ENCODE results near the gene DST. TPM values are rescaled to one million over a fixed set of nuclear protein-coding genes. Genes with fewer than 3 reads are reported as not detected.

Gene DST
- total RNA-seq, 2 experiments from 2014 or later = 3.1 to 4.4 TPM

DNA sequence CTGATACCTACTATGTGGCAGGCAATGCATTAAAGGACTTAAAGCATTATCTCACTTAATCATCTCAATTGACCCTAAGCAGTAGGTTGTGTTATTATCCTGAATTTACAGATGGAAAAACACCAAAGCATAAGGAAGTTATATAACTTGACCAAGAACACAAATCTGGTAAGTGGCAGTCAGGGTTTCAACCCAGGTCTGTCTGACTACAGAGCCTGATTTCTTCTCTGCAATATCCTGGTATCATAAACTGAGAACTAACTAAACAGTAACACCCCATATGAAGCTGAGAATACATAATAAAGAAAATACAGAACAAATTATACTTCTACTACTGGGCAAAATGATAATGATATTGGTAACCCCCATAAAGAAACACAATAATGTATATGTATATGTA lies 13.8 kb upstream of the DST start:
- DNase-seq = no peak
- POLR2A ChIA-PET = no interaction called here
- Mint-ChIP-seq H3K9me3 (no peaks in the 10 kb centered on the region), H3K4me3 (no peak overlapping the region), H3K27me3 (peaks cover 2% of the 10 kb centered on the region), H3K4me1 (peaks cover 11% of the 10 kb centered on the region), H3K27ac (no peak overlapping the region), H3K36me3 (ENCODE audit: low read depth) (no peaks in the 10 kb centered on the region)
- CTCF ChIA-PET = no interaction called here

DNA sequence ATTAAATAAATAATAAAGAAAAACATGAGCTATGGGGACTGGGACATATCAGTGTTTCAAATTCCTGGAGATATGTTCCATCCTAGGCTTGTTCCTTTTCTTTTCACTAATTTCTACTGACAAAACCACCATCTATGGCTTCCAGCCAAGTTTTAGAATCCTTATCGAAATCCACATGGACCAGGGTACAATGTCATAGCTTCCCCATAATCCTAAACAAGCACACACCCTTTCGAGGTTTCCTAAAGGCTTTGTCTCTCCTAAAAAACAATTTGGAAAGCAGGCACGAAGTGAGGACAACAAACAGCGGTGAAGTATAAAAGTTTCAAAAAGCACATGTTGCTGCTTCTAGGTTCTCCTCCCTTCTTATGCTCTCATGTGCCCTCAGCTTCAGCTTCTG lies 13.3 kb upstream of the DST start:
- DNase-seq = no peak
- H3K27me3 Mint-ChIP-seq = peaks cover 2% of the 10 kb centered on the region
- H3K36me3 Mint-ChIP-seq (ENCODE audit: low read depth) = no peaks in the 10 kb centered on the region
- no peaks in the 10 kb centered on the region for H3K9me3 Mint-ChIP-seq
- no peak overlapping the region for H3K27ac Mint-ChIP-seq
- no peak overlapping the region for H3K4me3 Mint-ChIP-seq
- ChIA-PET POLR2A (no interaction called here), CTCF (interaction anchor here (1.7 kb wide), 1 partner anchor 195 kb away, joined by 4 read pairs; no protein-coding TSS in a partner anchor)
- peaks cover 11% of the 10 kb centered on the region for H3K4me1 Mint-ChIP-seq

DNA sequence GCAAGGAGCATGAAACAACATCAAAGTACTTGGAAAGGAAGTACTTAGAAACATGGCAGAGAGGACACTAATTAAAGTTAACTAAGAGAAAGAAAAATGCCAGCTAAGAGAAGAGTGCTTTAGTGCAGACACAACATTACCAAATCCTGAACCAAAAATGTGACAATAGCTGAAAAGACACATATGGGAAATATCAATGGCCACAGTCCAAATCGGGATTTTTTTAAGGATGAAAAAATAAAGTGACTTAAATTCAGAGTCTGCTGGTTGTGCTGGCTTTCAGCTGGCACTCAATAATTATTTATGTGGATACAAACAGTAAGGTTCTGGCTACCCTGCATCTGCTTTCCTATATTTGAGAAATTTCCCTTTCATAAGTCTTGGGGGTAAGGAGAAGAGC lies 12.6 kb upstream of the DST start:
- Mint-ChIP-seq H3K27ac (no peak overlapping the region), H3K36me3 (ENCODE audit: low read depth) (no peaks in the 10 kb centered on the region), H3K4me3 (no peak overlapping the region), H3K9me3 (no peaks in the 10 kb centered on the region), H3K4me1 (peaks cover 9% of the 10 kb centered on the region), H3K27me3 (peaks cover 2% of the 10 kb centered on the region)
- CTCF ChIA-PET = interaction anchor here (1.7 kb wide), 1 partner anchor 196 kb away, joined by 4 read pairs; no protein-coding TSS in a partner anchor
- no peak for DNase-seq
- POLR2A ChIA-PET = no interaction called here

DNA sequence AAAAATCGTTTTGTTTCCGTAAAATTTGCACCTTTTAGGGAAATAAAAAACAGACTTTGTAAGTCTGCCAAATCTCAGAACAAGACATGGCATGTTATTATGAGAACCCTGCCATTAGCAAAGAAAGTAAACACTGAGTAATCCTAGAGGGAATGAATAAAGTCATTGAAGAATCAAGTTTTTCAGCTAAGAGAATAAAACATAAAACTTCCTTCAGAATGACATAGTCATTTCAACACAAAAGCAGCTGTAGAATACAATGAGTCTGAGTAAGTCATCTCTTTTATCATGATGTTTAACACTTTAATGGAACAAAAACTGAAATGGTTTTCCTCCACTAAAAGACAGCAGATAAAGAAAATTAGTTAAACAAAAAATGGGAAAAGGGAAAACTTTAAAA lies 10.3 kb upstream of the DST start:
- H3K4me1 Mint-ChIP-seq = no peaks in the 10 kb centered on the region
- POLR2A ChIA-PET = no interaction called here
- no peak overlapping the region for H3K4me3 Mint-ChIP-seq
- CTCF ChIA-PET = no interaction called here
- H3K27ac Mint-ChIP-seq = no peak overlapping the region
- H3K27me3 Mint-ChIP-seq = peaks cover 2% of the 10 kb centered on the region
- no peaks in the 10 kb centered on the region for H3K36me3 Mint-ChIP-seq (ENCODE audit: low read depth)
- no peak for DNase-seq
- H3K9me3 Mint-ChIP-seq = no peaks in the 10 kb centered on the region

DNA sequence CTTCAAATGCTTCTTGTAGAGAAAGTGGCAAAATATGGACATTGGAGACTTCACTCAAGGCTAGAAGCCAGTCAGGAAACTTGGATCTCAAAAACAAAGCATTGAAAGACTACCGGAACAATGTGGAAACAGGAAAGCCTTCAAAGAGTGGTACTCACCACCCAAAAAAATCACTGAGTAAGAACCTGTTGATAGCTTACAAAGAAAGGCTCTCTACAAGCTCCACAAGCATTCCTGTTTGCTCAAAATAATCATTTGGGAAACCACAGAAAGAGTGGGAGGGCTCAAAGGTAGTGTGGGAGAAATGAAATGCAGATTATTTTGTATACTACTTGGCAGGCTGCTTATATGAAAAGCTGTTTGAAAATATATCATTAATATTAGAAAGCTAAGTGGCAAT lies 9.5 kb upstream of the DST start:
- Mint-ChIP-seq H3K4me3 (no peak overlapping the region), H3K9me3 (no peaks in the 10 kb centered on the region), H3K27ac (no peak overlapping the region), H3K4me1 (no peaks in the 10 kb centered on the region), H3K27me3 (peaks cover 2% of the 10 kb centered on the region), H3K36me3 (ENCODE audit: low read depth) (no peaks in the 10 kb centered on the region)
- POLR2A ChIA-PET = no interaction called here
- CTCF ChIA-PET = no interaction called here
- DNase-seq = no peak

DNA sequence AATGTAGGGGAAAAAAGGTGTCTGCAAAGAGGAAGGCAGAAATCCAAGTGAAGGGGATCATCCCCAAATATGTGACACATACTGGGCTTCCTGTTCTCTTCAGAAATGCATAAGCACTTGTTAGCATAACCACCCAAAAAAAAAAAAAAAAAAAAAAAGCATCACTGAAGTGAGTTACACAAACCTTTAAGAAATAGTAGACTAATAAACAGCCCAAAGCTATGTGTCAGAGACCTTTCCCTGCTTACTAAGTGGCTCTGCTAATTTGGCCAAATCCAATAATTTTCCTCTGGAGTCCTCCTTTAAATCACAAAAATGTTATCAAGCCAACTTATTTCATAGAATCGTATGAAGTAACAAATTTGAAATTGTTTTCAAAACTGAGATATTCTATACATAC lies 7.5 kb upstream of the DST start:
- H3K36me3 Mint-ChIP-seq (ENCODE audit: low read depth) = no peaks in the 10 kb centered on the region
- no peaks in the 10 kb centered on the region for H3K4me1 Mint-ChIP-seq
- DNase-seq = no peak
- no peak overlapping the region for H3K4me3 Mint-ChIP-seq
- H3K27me3 Mint-ChIP-seq = peaks cover 2% of the 10 kb centered on the region
- no peaks in the 10 kb centered on the region for H3K9me3 Mint-ChIP-seq
- CTCF ChIA-PET = interaction anchor here (0.6 kb wide), 1 partner anchor 15 kb away, joined by 3 read pairs; no protein-coding TSS in a partner anchor
- H3K27ac Mint-ChIP-seq = no peak overlapping the region
- POLR2A ChIA-PET = no interaction called here

DNA sequence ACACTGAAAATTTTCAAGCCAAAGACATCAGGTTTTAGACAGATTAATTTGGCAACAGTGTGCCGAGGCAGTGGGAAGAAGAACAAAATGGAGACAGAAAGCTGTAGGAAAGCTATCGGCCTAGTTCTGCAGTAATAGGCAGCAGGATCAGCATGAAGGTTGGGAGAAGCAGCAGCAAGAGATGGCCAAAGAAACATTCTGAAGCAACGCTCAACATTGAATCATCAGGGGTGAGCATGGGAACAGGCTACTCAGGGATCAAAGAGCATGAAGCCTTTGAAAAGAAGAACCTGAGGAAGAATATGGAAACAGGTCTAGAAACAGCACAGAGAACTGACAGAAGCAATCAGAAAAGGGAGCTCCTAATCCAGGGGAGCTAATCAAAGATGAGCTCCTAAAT lies 7.1 kb upstream of the DST start:
- POLR2A ChIA-PET = no interaction called here
- no peaks in the 10 kb centered on the region for H3K9me3 Mint-ChIP-seq
- CTCF ChIA-PET = interaction anchor here (0.6 kb wide), 1 partner anchor 16 kb away, joined by 3 read pairs; no protein-coding TSS in a partner anchor
- H3K27ac Mint-ChIP-seq = no peak overlapping the region
- no peak for DNase-seq
- H3K4me3 Mint-ChIP-seq = no peak overlapping the region
- no peaks in the 10 kb centered on the region for H3K36me3 Mint-ChIP-seq (ENCODE audit: low read depth)
- peaks cover 2% of the 10 kb centered on the region for H3K27me3 Mint-ChIP-seq
- H3K4me1 Mint-ChIP-seq = no peaks in the 10 kb centered on the region

DNA sequence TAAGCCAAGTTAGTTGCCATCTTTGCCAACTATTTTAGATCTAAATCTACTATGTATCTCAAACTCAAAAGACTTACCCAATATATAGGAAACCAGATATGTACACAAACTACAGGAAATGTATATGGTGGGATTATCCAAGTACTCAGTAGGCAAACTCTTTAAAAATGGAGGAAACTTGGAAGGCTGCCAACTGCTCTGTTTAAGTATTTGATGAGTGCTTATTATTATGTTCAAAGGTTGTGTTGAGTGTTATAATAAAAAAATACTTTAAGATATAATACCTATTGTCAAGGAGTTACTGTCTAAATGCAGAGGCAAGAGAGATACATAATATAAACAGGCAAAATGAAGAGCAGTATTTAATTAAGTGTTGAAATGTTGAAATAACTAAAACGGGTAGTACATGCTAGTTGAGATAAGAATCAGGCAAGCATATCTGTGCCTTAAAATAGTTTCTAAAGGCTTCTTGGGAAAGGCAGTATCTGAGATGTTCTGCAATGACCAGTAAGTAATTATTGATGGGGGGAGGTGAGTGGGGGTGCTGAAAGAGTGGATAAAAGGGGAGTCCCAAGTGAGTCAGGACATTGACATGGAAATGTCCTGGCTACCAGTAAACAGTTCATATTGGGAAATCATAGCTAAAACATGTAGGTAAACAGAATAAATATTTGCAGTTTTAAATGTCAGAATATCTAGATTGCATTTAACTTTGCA lies 6.5 kb upstream of the DST start:
- CTCF ChIA-PET = interaction anchor here (0.6 kb wide), 1 partner anchor 16 kb away, joined by 3 read pairs; no protein-coding TSS in a partner anchor
- Mint-ChIP-seq H3K27ac (no peak overlapping the region), H3K27me3 (peaks cover 2% of the 10 kb centered on the region), H3K36me3 (ENCODE audit: low read depth) (no peaks in the 10 kb centered on the region), H3K9me3 (no peaks in the 10 kb centered on the region), H3K4me1 (no peaks in the 10 kb centered on the region), H3K4me3 (no peak overlapping the region)
- no peak for DNase-seq
- POLR2A ChIA-PET = no interaction called here

DNA sequence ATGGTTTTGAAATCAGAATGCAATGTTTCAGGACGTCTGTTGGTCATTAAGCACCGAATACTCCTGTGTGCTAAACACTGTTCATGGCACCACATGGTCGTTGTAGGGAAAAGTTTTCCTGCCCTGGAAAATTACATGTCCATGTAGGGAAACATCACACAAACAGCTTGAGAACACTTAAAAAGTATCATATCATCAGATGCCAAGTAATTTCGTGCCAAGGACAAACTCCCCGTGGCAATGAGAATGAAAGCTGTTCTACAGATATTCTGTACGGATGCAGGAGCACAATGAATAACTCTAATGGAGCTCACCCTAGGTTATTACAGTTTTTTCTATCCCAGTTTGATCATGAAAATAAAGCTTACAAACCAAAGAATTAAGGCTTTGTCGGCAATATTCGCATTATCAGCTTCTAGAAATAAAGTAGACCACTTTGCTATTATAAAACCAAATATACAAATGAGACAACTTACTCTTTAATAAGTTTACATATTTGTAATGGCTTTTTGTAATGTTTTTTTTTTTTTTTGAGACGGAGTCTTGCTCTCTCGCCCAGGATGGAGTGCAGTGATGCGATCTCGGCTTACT lies 4.6 kb upstream of the DST start:
- ChIA-PET POLR2A (no interaction called here), CTCF (interaction anchor here (0.6 to 0.7 kb wide), 2 partner anchors 15 to 339 kb away, joined by 3 read pairs; no protein-coding TSS in a partner anchor)
- H3K36me3 Mint-ChIP-seq (ENCODE audit: low read depth) = no peaks in the 10 kb centered on the region
- H3K4me3 Mint-ChIP-seq = no peak overlapping the region
- H3K9me3 Mint-ChIP-seq = no peaks in the 10 kb centered on the region
- H3K27ac Mint-ChIP-seq = no peak overlapping the region
- H3K4me1 Mint-ChIP-seq = no peaks in the 10 kb centered on the region
- H3K27me3 Mint-ChIP-seq = peaks cover 2% of the 10 kb centered on the region
- DNase-seq = no peak

DNA sequence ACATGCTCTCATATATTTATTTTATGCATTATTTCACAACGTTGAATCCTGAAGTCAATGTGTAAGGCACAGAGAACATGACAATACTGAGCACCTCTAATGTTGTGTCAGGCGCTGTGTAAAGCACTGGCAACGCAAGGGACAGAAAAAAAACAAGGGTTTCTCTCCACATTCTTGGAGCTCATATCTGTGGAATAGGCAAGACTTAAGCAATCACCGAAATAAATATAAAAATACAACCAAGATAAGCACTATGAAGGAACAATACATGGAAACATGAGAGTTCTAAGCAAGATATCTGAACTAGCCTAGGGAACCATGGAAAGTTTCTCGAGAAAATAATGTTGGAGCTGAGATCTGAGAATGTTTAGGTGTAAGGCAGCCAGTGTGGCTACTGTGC lies 1.7 kb upstream of the DST start:
- no peaks in the 10 kb centered on the region for H3K4me1 Mint-ChIP-seq
- no peaks in the 10 kb centered on the region for H3K9me3 Mint-ChIP-seq
- ChIA-PET CTCF (no interaction called here), POLR2A (no interaction called here)
- no peaks in the 10 kb centered on the region for H3K36me3 Mint-ChIP-seq (ENCODE audit: low read depth)
- H3K27ac Mint-ChIP-seq = no peak overlapping the region
- DNase-seq = no peak
- no peaks in the 10 kb centered on the region for H3K27me3 Mint-ChIP-seq
- no peak overlapping the region for H3K4me3 Mint-ChIP-seq

DNA sequence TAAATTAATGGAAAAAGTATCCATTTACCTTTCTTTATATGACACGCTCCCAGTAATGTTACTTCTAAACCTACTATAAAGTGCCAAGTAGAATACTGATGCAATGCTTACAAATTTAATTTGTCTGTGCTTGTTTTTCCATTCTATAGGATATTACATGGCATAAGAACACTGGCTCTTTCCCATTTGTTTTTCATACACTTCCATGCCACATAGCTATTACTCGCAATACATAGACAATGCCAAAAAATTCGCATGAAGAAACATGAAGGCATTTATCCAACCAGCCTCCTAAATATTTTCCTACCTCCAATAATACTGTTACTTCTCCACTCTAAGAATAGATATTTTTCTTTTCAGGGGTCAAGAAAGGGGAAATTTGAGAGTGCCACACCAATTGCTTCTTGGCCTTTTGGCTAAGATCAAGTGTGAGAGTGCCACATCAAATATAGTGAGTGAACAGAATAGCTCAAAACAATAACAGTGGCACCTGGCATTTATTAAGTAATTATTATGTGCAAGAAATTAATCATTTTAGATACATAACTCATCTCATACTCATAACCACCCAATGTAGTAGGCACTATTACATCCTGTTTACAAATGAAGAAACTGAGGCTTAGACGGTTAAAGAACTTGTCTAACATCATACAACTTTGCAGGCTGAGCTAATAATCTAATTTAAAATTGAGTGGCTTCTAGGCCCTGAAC lies 845 bp upstream of the DST start:
- no peak for DNase-seq
- no peak overlapping the region for H3K27ac Mint-ChIP-seq
- ChIA-PET CTCF (no interaction called here), POLR2A (interaction anchor here (0.6 kb wide), 1 partner anchor 19 kb away, joined by 3 read pairs; no protein-coding TSS in a partner anchor)
- no peaks in the 10 kb centered on the region for H3K4me1 Mint-ChIP-seq
- no peaks in the 10 kb centered on the region for H3K36me3 Mint-ChIP-seq (ENCODE audit: low read depth)
- peaks cover 2% of the 10 kb centered on the region for H3K27me3 Mint-ChIP-seq
- no peaks in the 10 kb centered on the region for H3K9me3 Mint-ChIP-seq
- H3K4me3 Mint-ChIP-seq = no peak overlapping the region

DNA sequence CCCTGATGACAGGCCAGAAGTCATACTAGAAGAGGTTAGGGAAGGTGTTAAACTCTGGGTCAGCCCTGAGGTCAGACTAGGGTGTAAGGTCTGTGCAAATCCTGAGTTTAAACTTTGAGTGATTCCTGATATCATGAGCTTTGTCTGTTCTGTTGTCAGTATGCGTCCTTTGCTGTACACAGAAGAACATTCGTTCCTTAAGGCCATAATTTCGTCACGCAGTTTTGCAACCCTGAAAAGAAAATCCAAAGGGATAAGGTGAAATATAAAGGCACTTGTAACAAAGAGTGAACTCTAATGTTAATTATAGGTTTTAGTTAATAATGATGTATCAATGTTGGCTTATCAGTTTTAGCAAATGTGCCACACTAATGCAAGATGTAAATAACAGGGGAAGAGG lies 2.3 kb downstream of the DST start:
- no peak for DNase-seq
- Mint-ChIP-seq H3K27me3 (peaks cover 4% of the 10 kb centered on the region), H3K9me3 (no peaks in the 10 kb centered on the region), H3K36me3 (ENCODE audit: low read depth) (no peaks in the 10 kb centered on the region), H3K4me1 (no peaks in the 10 kb centered on the region), H3K4me3 (no peak overlapping the region), H3K27ac (no peak overlapping the region)
- POLR2A ChIA-PET = no interaction called here
- CTCF ChIA-PET = no interaction called here

DNA sequence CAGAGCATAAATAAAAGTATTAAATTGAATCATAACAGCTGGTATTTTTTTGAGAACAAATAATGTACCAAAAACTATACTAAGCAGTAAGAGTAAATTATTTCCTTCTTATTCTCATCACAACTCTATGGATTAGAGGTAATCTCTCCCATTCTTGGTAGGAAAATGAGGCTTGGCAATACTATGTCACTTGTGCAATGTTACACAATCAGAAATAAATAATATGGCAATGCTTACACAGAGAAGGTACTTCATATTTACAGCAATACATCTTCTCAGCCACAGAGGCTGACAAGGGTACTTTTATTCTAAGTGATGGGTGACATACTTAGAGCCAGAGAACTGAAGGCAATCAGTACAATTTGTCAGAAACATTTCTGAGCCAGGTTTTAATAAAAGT lies 3.9 kb downstream of the DST start:
- Mint-ChIP-seq H3K27ac (no peak overlapping the region), H3K9me3 (no peaks in the 10 kb centered on the region), H3K4me3 (no peak overlapping the region), H3K36me3 (ENCODE audit: low read depth) (no peaks in the 10 kb centered on the region), H3K27me3 (peaks cover 4% of the 10 kb centered on the region), H3K4me1 (no peaks in the 10 kb centered on the region)
- ChIA-PET CTCF (interaction anchor here (1.0 kb wide), 1 partner anchor 330 kb away, joined by 3 read pairs; no protein-coding TSS in a partner anchor), POLR2A (no interaction called here)
- DNase-seq = no peak

Data from activated CD4-positive, alpha-beta T cell treated with anti-CD3 and anti-CD28 coated beads, Interleukin-2, amount 10 ng/mL, durations not matched to agents 7 days and 5 days (primary cell).